Retinal pigment epithelial cell (primary cell): ENCODE data around the gene CTIF.

Source experiments
- DNase-seq: peaks from one replicate; pipeline ENCODE4 v3.0.0-alpha.2; 2010; ENCODE audit warnings: low read depth
- H3K4me3 ChIP-seq: 2 replicates; pipeline ENCODE4 v1.5.1; 2011; ENCODE audit warnings: mild to moderate bottlenecking, low read length, control low read depth, moderate library complexity
- CTCF ChIP-seq: conservative IDR thresholded peaks from 2 replicates; pipeline ENCODE4 v1.5.1; 2011; ENCODE audit warnings: low read depth, low read length, control low read depth, inconsistent platforms

The CTIF gene

GRCh38 chr18:48608581-48608980 lies 69.8 kb downstream of the CTIF start:
- H3K4me3 ChIP-seq: no peak overlapping the region
- DNase-seq: no peak
- no peak for TF ChIP-seq CTCF

DNA sequence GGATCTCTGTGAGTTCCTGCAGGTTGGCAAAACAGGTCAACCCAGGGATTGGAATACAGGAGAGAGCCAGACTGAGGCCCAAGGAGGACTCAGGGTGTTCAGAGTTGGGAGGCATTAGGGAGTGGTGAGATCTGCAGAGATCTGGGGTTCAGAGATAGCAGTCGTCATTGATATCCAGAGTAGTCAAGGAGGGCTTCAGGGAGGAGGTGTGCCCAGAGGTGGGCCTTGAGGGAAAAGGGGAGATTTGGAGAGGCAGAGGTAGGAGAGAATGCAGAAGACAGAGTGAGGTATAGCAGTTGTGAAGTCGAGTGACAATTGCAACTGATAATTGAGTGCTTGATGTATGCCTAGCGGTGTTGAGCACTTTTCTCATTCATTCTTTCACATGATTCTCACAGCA lies 70.3 kb downstream of the CTIF start:
- DNase-seq: no peak
- no peak for TF ChIP-seq CTCF
- no peak overlapping the region for H3K4me3 ChIP-seq

GRCh38 chr18:48609820-48610815 lies 71.3 kb downstream of the CTIF start:
- H3K4me3 ChIP-seq: no peak overlapping the region
- no peak for TF ChIP-seq CTCF
- DNase-seq: no peak

- H3K4me3 ChIP-seq: no peak overlapping the region
- DNase-seq: no peak
- TF ChIP-seq CTCF: no peak
These were observed 72.4 kb downstream of the CTIF start for GRCh38 chr18:48611203-48611602.

DNA sequence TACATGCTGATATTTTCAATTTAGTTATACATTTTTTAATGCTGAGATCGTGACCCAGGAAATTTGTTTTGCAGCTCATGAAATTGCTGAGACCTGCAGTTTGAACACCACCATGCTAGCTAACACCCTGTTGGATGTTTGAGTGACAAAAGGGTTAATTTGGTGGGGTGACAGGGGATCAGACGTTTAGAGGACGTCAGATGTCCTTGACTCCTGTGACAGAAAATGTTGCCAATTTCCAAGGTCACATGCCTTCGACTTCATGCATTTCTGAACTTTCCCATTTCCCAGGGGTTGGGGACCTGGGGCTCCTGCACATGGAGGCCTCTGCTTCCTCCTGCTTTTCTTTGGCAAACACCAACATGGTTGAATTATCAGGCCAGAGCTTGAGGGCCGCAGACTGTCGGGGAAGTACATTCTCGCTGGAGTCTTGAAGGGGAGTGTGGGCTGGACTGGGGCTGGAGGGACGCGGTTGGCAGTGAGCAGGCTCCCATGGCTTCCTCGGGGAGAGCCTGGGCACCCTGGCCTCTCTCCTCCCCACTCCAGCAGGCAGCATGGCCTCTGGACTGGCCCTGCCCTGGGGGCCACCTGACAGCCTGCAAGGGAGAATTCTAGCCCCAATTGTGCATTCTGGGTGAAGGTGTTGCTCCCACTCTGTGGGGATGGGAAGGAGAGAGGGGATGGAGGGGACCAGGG lies 73.1 kb downstream of the CTIF start:
- TF ChIP-seq CTCF: no peak
- H3K4me3 ChIP-seq: no peak overlapping the region
- DNase-seq: no peak

GRCh38 chr18:48612511-48612910 lies 73.7 kb downstream of the CTIF start:
- no peak for TF ChIP-seq CTCF
- H3K4me3 ChIP-seq: no peak overlapping the region
- DNase-seq: no peak

DNA sequence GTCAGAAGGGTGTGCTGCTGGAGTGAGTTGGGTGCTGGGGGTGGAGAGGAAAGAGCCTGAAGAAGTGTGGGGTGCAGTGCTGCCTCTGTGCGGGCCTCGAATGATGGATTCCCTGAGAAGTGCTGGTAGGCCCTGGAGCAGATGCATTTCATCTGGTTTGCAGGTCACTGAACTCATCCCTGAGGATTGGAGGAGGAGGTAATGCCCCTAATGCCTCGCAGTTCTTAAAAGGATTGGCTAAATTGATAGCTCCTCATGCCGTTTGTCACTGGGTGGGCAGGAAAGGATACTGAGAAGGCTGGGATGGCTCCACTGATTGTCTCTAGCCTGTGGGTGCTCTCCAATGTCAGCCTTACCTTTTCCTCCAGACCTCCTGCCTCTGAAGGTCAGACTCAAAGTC lies 74.1 kb downstream of the CTIF start:
- TF ChIP-seq CTCF: no peak
- DNase-seq: no peak
- no peak overlapping the region for H3K4me3 ChIP-seq
